GM21786 (cell line): ENCODE results near the gene SMC6.

Experiments
- ATAC-seq: cut with Tn5 transposase; IDR thresholded peaks from one replicate; pipeline ENCODE4 v1.9.1; 2021; ENCODE audit not compliant: unreplicated experiment

Gene SMC6

DNA sequence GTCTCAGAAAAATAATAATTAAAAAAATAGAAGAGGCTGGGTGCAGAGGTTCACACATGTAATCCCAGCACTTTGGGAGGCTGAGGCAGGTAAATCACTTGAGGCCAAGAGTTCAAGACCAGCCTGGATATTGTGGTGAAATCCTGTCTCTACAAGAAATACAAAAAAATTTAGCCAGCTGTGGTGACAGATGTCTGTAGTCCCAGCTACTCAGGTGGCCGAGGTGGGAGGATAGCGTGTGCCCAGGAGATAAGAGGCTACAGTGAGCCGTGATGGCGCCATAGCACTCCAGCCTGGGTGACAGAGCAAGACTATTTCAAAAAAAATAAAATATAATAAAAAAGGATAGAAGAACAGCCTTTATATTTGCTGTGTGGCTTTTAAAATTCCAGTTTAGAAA is 35.9 kb downstream of the SMC6 start:
- no peak for ATAC-seq

DNA sequence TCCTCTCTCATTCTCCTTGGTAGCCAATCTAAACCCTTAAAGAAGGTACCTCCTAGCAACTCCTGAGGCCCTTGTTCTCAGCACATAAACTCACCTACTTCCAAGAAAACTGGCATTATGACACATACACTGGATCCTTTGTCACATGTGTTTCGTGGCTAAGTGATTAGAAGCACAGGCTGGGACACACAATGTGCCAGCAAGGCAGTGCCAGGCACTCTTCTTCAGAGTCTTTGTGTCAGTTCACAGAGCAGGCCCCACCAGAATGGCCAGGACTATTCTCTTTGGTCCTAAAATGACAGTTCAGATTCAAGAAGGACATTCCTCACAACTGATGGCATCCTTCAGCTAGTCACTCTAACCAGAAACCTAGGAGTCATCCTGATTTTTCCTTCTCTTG is 40.3 kb downstream of the SMC6 start:
- ATAC-seq, result no peak

DNA sequence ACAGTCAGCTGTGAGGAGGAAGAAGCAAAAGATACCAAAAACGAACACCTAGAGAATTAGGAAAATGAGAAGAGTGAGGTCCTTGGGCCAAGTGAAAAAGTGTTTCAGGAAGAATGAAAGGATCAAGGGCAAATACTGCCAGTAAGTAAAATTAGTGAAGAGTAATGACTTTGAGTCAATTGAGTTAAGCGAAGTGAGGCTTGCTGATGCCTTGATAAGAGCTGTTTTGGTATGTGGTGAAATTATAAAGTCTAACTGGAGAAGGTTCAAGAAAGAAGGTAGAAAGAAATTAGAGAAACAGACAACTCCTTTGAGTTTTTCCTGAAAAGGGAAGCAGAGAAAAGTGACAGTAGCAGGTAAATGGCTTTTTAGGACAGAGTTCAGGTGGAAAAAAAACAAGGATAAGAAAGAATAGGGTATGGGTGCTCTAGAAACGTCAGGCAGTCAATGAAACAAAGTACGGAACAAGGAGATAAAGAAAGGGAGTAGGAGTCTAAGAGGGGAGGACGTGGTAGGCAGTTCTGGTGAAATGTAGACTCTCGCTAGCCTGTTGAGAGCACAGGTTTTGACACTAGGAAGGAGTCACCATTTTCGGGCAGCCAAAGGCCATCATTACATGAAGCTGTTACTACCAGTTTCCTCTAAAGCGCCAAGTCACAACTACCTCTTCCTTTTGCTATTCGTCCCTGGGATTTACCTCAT is 42.9 kb downstream of the SMC6 start:
- ATAC-seq, result no peak

DNA sequence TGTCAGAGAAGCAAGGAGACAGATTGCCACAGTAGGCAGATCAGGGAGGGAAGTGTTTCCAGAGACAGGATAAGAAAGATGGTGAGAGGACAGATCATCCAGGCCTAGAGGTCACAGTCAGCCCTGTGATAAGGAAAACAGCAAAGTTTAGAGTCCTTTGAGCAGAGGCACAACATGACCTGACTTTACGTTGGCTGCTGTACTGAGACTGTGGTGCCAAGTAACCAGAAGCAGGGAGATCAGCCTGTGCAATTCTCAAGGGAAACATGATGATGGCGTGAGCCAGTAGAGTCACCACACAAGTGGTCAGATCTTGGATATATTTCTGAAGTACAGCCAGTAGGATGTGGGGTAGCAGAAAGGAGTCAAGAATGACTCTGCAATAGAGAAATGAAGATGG is 43.7 kb downstream of the SMC6 start:
- ATAC-seq, result no peak

DNA sequence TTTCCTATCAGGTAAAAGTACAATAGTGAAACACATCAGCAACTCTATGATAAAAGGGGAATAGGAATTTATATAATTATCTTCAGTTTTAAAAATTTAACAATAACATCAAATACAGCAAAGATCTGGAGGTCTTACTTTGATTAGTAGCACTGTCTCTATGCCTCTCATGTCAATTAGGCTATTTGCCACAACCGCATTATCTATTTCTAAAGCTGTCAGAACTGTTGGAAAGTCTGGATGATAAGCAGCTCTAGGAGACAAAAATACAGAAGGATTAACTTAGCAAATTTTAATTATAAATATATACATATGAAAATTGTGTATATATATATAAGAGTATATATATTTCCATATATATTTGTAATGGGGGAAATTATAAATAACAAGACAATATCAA is 45.1 kb downstream of the SMC6 start:
- no peak for ATAC-seq

DNA sequence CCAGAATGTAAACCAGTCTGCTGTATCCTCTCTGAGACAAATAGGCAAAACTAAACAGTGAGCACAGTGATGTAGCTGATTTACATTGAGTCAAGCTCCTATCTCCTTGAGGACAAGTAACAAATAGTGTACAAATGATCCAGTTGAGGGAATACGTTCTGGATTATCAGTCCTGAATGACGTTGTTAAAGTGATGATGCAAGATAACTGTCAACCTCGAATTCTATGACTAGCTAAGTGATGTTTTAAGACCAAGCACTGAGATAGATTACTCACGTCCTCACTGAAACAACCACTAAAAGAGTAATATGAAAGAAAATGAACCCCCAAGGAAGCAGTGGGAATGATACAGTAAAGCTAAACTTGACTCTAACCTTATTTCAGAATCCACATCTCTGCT is 46.8 kb downstream of the SMC6 start:
- ATAC-seq, result no peak

DNA sequence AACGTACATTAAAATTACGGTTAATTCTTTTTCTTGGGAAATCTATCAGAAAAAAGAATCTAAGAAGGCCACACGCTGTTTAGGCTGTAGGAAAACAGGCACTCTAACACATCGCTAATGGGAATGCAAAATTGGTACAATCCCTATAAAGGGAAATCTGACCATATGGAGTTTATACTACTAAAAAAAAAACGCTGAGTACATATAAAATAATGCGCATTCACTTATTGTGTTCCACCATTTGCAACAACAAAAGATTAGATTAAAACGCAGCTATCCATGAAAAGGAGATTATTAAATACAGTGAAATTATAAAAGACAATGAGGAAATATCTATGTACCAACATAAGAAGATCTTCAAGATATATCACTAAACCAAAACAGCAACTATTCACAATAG is 62.8 kb downstream of the SMC6 start:
- no peak for ATAC-seq

DNA sequence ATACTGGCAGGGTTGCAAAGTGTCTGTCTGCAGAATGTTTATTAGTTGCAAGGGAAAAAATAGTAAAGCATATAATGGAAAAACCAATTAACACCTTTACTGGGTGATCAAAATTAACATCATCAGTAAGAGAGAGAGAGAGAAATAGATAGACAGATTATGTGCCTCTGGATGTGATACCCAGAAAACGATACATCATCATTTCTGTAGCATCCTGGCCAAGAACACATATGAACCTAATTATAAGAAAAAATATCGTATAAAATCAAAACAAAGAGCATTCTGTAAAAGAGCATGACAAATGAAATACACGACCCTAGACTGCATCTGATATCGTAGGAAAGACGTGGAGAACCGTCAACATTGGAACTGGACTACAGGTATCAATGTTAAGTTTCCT is 64.6 kb downstream of the SMC6 start:
- ATAC-seq, result no peak

DNA sequence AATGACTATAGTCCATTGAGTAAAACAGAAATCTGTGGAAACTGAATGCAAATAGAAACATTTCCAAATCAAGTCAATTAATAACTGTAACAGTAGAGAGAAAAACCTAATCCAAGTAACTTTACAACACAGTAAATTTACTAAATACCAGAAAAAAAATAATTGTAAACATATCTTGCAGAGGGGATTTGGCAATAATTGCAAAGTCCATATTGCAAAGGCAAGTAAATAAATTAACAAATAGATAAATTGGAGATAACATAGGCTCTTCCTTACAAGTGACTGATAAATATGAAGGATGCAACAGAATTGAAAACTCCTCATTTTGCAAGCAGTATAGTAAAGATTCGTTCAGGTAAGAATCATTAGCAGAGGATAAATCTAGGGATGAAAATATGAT is 65.0 kb downstream of the SMC6 start:
- ATAC-seq, result no peak

DNA sequence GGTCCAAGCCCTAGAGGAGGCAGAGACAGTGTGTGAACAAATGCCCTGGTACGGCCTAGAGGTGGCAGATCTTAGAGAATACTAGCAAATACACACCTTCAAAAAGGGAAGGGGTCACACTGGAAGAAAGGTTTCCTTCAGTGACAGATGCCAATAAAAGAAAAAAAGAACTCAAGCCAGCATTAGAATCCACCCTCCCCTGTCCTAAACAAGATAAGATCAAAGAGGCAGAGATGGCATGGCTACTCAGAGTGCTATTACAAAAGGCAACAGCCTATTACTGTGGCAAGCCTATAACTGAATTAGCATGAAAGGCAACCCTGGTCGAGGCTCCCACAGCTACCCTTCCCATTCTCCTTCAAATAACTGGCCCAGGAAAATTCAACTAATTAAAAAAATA is 69.6 kb downstream of the SMC6 start:
- no peak for ATAC-seq

DNA sequence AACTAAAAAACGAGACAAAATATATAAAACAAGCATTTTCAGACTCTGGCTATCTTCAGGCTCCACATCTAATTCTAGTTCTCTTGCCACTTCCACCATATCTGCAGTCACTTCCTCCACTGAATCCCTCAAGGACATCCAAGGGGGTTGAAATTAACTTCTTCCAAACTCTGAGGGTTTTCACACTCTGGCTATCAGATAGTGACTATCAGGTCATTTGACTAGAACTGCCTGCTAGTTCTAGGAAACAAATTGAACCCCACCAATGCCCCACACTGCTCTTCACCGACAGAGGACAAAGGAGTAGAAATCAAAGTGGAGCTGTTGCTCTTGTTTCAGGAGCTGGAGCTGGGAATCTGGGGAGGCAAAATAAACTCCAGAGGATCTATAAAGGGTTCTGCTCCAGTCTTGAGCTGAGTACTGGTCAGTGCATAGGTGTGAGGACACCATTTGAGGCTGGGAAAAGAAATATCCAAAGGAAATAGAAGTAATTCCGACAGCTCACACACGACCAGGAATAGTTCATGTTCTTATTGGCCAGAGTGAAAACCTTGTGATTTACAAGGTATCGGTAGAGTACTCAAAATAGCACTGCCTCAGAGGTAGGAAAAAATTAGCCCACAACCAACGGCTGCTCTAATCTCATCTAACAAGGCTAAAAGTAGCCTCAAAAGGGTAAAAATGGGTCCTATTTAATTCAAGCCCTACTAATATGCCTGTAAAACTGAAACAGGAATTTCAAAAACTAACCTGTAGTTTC is 71.3 kb downstream of the SMC6 start:
- ATAC-seq, result no peak

DNA sequence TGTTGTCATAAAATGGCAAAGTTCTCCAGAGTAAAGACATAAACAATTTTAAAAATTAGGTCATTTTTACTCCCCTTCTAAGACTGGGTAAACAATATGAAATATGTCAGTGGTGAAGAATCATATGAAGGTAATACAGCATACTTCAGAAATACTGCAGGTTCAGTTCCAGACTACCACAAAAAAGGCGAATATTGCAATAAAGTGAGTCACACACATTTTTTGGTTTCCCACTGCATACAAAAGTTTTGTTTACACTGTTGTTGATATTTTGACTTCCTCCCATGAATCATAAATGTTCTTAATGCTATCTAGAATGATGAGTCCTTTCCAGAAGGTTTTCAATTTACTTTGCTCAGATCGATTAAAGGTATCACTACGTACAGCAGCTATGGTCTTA is 73.5 kb downstream of the SMC6 start:
- ATAC-seq, result no peak

DNA sequence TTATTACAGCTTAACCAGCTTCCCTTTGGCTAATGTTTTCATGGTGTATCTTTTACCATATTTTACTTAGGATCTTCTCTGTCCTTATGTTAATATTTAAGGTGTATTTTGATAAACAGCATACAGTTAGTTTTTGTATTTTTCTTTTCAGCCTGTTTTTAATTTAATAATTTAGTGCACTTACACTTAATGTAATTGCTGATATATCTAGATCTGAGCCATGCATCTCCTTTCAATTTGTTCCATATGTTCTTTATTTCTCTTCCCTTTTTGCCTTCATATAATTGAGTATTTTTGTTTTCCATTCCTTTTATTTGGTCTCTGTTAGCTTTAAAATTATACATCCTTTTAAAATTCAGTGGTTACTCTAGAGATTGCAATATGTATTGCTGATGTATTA is 78.8 kb downstream of the SMC6 start:
- no peak for ATAC-seq

DNA sequence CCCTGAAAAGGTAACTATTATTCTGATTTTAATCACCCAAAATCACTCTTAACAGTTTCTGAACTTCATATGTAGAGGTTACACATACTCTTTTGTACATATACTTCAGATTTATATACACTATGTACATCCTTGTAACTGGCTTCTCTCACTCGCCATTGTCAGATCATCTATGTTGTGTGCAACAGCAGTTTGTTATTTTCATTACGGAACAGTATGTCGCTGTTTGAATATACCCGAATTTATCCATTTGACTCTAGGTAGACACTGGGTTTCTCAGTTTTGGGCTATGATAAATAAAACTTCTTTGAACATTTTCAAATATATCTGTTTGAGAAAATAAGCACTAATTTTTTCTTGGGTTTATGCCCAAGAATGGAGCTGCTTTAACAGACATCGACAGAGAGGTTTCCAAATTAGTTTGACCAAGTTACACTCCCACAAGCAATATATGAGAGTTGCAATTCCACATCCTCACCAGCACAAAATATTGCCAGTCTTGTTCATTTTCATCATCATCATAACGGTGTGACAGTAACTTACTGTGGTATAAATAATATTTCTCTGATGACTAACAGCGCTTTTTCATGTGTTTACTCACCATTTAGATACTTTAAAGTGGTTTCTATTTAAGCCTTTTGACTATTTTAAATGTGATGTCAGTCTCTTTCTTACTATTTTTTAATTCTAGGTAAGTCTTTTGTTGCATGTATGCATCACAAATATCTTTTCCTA is 80.9 kb downstream of the SMC6 start:
- ATAC-seq, result no peak

DNA sequence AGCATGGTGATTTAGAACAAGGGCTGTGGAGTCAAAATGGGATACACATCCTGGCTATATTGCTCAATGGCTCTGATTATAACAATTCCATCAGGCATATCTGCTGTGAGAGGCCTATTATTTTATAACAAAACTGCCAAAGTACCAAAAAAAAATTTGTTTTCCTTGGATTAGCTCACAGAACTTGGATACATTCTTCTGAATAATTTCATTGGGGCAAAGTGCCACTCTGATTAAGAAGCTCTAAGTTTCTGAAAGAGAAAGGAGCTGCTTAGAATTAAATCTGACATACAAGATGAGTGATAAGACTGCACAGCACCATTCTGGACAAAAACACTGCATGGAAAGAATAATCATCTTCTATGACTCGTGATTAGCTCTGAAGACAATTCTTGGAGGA is 85.7 kb downstream of the SMC6 start:
- ATAC-seq, result no peak

DNA sequence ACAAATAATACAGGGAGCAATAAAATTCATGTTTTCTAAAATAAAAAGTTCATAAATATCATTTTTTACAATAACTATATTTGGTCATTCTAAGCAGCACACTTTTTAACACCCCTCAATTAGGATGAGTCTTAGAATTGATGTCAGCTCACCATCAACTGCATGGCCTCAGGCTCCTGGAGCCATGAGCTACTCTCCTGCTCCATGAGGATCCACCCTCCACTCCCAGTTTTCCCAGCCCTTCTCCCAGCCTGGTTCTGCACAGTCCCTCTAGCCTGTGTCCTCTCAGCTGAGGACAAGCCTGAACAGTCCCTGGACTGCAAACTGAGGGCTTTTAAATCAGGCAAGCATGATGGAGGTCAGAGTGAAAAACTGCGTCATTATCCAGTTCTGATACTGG is 89.1 kb downstream of the SMC6 start:
- no peak for ATAC-seq

DNA sequence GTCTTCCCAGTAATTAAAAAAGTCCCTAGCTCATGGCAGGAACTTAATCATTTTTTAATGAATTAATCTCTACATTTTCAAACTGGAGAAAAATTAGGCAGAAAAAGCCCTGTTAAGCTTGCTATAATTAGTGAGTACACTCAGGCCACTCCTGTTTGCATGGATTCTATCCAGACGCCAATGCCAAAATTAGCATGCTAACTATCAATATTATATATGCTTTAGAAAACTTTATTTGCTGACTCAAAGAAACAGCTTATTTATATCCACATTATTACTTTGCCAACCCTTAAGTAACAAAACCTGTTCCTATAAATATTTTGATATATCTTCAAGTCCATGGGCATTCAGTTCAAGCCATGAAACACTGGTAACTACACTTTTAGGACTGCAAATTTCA is 90.9 kb downstream of the SMC6 start:
- no peak for ATAC-seq

DNA sequence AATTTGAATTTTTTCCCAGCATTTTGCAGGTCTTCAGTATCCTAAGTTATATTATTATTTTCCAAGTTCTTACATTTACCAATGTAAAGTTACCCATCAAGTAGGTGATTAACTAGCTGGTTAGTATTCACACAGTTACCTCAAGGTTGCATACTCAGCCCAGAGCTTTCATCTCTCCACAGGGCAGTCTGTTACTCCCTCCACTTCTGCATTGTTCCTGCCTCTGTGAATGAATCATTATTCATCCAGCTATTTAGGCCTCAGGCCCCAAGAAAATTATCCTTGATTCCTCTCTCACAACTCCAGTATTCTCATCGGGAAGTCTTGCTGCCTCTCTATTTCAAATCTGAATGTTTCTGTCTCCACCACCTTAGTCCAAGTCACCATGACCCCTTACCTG is 92.2 kb downstream of the SMC6 start:
- ATAC-seq, result no peak

DNA sequence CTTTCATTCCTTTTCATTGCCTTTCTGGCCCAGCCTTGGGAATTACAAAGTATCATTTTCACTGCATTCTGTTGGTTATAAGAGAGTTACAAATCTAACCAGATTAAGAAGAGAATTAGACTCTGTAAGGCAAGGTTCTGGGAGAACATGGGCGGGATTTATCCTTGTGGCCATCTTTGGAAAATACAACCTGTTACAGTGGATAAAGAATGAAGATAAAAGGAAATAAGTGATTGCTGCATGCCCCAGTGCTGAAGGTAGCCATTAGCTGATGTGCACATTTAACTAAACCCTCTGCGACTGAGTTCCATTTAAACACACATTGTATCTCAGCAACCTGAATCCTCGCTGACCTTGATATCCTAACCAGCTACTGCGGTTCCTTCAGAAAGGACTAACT is 93.4 kb downstream of the SMC6 start:
- no peak for ATAC-seq

DNA sequence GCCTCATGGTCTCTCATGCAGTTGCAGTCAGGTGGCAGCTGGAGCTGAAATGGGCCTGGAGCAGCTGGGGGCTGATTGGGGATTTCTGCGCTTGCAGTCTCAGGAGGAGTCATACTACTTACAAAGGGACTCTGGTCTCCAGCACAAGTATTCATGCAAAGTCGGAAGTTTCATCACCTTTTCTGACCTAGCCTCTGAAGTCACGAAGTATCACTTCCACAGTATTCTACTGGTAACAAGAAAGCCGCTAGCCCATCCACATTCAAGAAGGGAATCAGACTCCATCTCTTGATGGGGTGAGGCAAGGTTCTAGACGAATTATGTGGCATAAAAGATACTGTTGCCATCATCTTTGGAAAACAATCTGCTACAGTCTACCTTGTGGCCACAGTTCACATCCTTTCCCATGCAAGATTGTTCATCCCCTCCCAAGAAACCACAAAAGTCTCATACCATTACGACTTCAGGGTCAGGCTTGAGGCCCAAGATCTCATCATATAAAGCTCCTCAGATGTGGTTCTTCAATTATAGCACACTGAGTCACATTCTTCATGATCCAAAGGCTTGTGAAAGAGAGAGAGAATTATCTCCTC is 95.3 kb downstream of the SMC6 start:
- peak; percentile 68 for ATAC-seq

DNA sequence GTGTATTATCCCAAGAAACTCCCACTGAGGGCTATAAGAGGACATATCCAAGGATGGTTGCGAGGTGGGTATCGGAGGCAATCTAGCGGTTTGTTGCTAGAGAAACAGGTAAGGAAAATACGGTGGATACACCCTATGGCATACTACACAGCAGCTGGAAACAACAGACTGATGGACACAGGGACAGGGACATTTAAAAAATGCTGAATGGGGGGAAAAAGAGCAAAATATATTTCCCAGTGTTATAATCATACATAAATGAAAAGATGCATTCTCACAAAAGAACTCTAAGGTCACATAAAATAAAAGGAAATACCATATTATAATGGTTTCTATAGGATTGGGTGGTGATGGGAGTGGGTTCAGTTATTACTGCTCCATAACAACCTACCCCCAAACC is 95.9 kb downstream of the SMC6 start:
- no peak for ATAC-seq
